Measurements from ENCODE around the gene SLC38A5.

GRCh38 chrX:48505481-48505880, 35.4 kb upstream of the SLC38A5 start:
- TF ChIP-seq POLR2A (IDR thresholded peaks at IDR 0.05; ENCODE audit: low read depth, low read length) (no peak), POLR2AphosphoS5 (IDR thresholded peaks at IDR 0.05; ENCODE audit: insufficient read depth, low read depth, low read length) (no peak), CTCF (IDR thresholded peaks at IDR 0.05; ENCODE audit: extremely low read depth in 1 of 2, insufficient read depth in 1 of 2, low read depth in 1 of 2, low read length in 2 of 2) (no peak), MYC (IDR thresholded peaks at IDR 0.05; ENCODE audit: low read depth, low read length) (no peak), EZH2 (IDR thresholded peaks at IDR 0.05; ENCODE audit: borderline replicate concordance, low read depth, low read length, severe bottlenecking) (no peak), MAX (IDR thresholded peaks at IDR 0.05; ENCODE audit: insufficient read depth, insufficient read length) (no peak), JUN (IDR thresholded peaks at IDR 0.05; ENCODE audit: borderline replicate concordance, insufficient read depth, insufficient read length, low read depth) (no peak)
